Prostate gland (tissue), 2 donors: Measurements from ENCODE around the gene IPCEF1.

Source experiments
- CTCF ChIP-seq, 4 experiments: fragments of 200-600 bp in 2 of 4; fragments of 450-650 bp in 2 of 4; sonication (generic) in 2 of 4; IDR thresholded peaks; 1 replicate in 3 of 4; 2 replicates in 1 of 4; pipeline ENCODE4 v1.5.1; 2016 to 2019; ENCODE audit warnings: antibody characterized with exemption in 4 of 4, mild to moderate bottlenecking in 2 of 4, moderate library complexity in 2 of 4
- POLR2A ChIP-seq: fragments of 450-650 bp; IDR thresholded peaks from one replicate; pipeline ENCODE4 v1.6.1; 2016; ENCODE audit warnings: antibody characterized with exemption, mild to moderate bottlenecking

GRCh38 chr6:154197196-154197860, 159.3 kb downstream of the IPCEF1 start:
- TF ChIP-seq CTCF (IDR thresholded peaks at IDR 0.05) = no peak
- no peak for TF ChIP-seq POLR2A
